H1 (cell line): ENCODE results near the gene ACOD1. TPM values are rescaled to one million over a fixed set of nuclear protein-coding genes. Genes with fewer than 3 reads are reported as not detected.
A peak's percentile ranks its signal among the peaks of the same experiment; 100 is the strongest.

Source experiments
- CTCF ChIA-PET: fragments of 300-600 bp; sonication (Branson Sonifier 250); formaldehyde crosslinking; loops from one replicate; lab custom pipeline; 2021; ENCODE audit not compliant: partially characterized antibody; lab: Charles Lee
- POLR2A ChIA-PET: fragments of 300-600 bp; sonication (Branson Sonifier 250); formaldehyde crosslinking; loops from one replicate; lab custom pipeline; 2021; ENCODE audit warnings: inconsistent platforms; ENCODE audit not compliant: partially characterized antibody; lab: Charles Lee
- DNase-seq, 2 experiments: peaks; one replicate each; pipeline versions ENCODE4 v3.0.0 to v3.0.0-alpha.2; 2010 to 2022; ENCODE audit warnings: low spot score in 2 of 2, low read depth in 1 of 2, mixed read lengths in 1 of 2
- FAIRE-seq: peaks from 2 replicates; lab custom pipeline; 2011; peaks lifted over from hg19 to GRCh38; lab: Jason Lieb, UNC
- H2AFZ ChIP-seq: 2 replicates; pipeline ENCODE4 v1.8.1; 2012; ENCODE audit warnings: low read length, inconsistent platforms
- H2AK5ac ChIP-seq: 2 replicates; pipeline ENCODE4 v1.6.1; 2013; ENCODE audit warnings: low read depth, low read length
- H2BK120ac ChIP-seq: replicated peaks from 2 replicates; pipeline ENCODE3; 2013; ENCODE audit warnings: low read depth, low read length, inconsistent platforms
- H2BK12ac ChIP-seq: 2 replicates; pipeline ENCODE4 v1.6.1; 2013; ENCODE audit warnings: low read depth, low read length
- H2BK15ac ChIP-seq: 2 replicates; pipeline ENCODE4 v1.6.1; 2013; ENCODE audit warnings: low read length
- H2BK20ac ChIP-seq: 2 replicates; pipeline ENCODE4 v1.6.1; 2013; ENCODE audit warnings: low read length
- H2BK5ac ChIP-seq: 2 replicates; pipeline ENCODE4 v1.6.1; 2013; ENCODE audit warnings: low read depth, low read length
- H3K14ac ChIP-seq: 2 replicates; pipeline ENCODE4 v1.6.1; 2013; ENCODE audit warnings: inconsistent platforms; ENCODE audit not compliant: insufficient read length
- H3K18ac ChIP-seq: 2 replicates; pipeline ENCODE4 v1.6.1; 2013; ENCODE audit warnings: low read length; ENCODE audit errors: extremely low read depth
- H3K23ac ChIP-seq: 2 replicates; pipeline ENCODE4 v1.6.1; 2013; ENCODE audit warnings: inconsistent platforms; ENCODE audit not compliant: insufficient read length
- H3K23me2 ChIP-seq: 2 replicates; pipeline ENCODE4 v1.6.1; 2013; ENCODE audit warnings: low read depth, low read length
- H3K27ac ChIP-seq: 2 replicates; pipeline ENCODE4 v1.6.1; 2011; ENCODE audit warnings: low read depth, low read length, inconsistent platforms
- H3K27me3 ChIP-seq, 4 experiments: replicated peaks in 1 of 4; 1 replicate in 1 of 4; 2 replicates in 3 of 4; pipeline versions ENCODE4 v1.6.1 to v1.8.1; 2011 to 2013; ENCODE audit warnings: low read length in 3 of 4, mild to moderate bottlenecking in 3 of 4, inconsistent platforms in 2 of 4, mixed read lengths in 2 of 4, moderate library complexity in 1 of 4; ENCODE audit not compliant: control insufficient read depth in 3 of 4, insufficient read depth in 3 of 4; ENCODE audit errors: extremely low read depth in 1 of 4
- H3K36me3 ChIP-seq, 4 experiments: 2 replicates each; pipeline versions ENCODE4 v1.6.1 to v1.8.1; 2011 to 2013; ENCODE audit warnings: mild to moderate bottlenecking in 4 of 4, low read length in 3 of 4, moderate library complexity in 2 of 4, control low read depth in 1 of 4, inconsistent platforms in 1 of 4; ENCODE audit not compliant: insufficient read depth in 4 of 4, control insufficient read depth in 2 of 4
- H3K4ac ChIP-seq: replicated peaks from 2 replicates; pipeline ENCODE3; 2013; ENCODE audit warnings: low read length, low read depth, mixed read lengths, inconsistent platforms; ENCODE audit not compliant: insufficient read length
- H3K4me1 ChIP-seq, 4 experiments: replicated peaks in 1 of 4; 1 replicate in 1 of 4; 2 replicates in 3 of 4; pipeline versions ENCODE4 v1.6.1 to v1.8.1; 2011 to 2013; ENCODE audit warnings: low read length in 3 of 4, inconsistent platforms in 2 of 4, mixed read lengths in 1 of 4; ENCODE audit not compliant: insufficient read depth in 4 of 4, control insufficient read depth in 3 of 4
- H3K4me2 ChIP-seq, 2 experiments: 2 replicates each; pipeline versions ENCODE4 v1.6.1 to v1.8.1; 2011 to 2013; ENCODE audit warnings: low read depth in 2 of 2, low read length in 2 of 2, control low read depth in 1 of 2, inconsistent platforms in 1 of 2, mild to moderate bottlenecking in 1 of 2; ENCODE audit not compliant: insufficient read depth in 1 of 2
- H3K4me3 ChIP-seq, 4 experiments: fragments of 200-600, 300-600 bp in 1 of 4; sonication (generic), shearing (Covaris generic), sonication (Bioruptor Twin) in 1 of 4; 2 replicates each; pipeline versions ENCODE4 v1.5.1 to v1.8.1; 2011 to 2016; ENCODE audit warnings: low read length in 4 of 4, low read depth in 3 of 4, control low read depth in 2 of 4, inconsistent platforms in 2 of 4, mild to moderate bottlenecking in 2 of 4, mixed read lengths in 1 of 4, moderate library complexity in 1 of 4; ENCODE audit not compliant: insufficient read depth in 2 of 4; ENCODE audit errors: extremely low read depth in 1 of 4
- H3K56ac ChIP-seq: replicated peaks from 2 replicates; pipeline ENCODE3; 2013; ENCODE audit warnings: low read depth, mild to moderate bottlenecking, mixed read lengths, low read length, inconsistent platforms; ENCODE audit not compliant: insufficient read length
- H3K79me1 ChIP-seq: 2 replicates; pipeline ENCODE4 v1.6.1; 2013; ENCODE audit warnings: low read depth, low read length, control low read depth
- H3K79me2 ChIP-seq, 2 experiments: 2 replicates each; pipeline versions ENCODE4 v1.6.1 to v1.8.1; 2012 to 2013; ENCODE audit warnings: low read length in 2 of 2, mild to moderate bottlenecking in 2 of 2, inconsistent platforms in 1 of 2; ENCODE audit not compliant: insufficient read depth in 2 of 2, control insufficient read depth in 1 of 2
- H3K9ac ChIP-seq, 4 experiments: replicated peaks in 1 of 4; 1 replicate in 1 of 4; 2 replicates in 3 of 4; pipeline versions ENCODE4 v1.6.1 to v1.8.1; 2011 to 2013; ENCODE audit warnings: low read depth in 3 of 4, low read length in 3 of 4, control low read depth in 2 of 4, mild to moderate bottlenecking in 2 of 4, moderate library complexity in 2 of 4, inconsistent platforms in 1 of 4; ENCODE audit errors: extremely low read depth in 1 of 4
- H3K9me3 ChIP-seq, 2 experiments: 2 replicates each; pipeline versions ENCODE4 v1.6.1 to v1.8.1; 2012 to 2013; ENCODE audit warnings: mild to moderate bottlenecking in 2 of 2, moderate library complexity in 2 of 2, control low read depth in 1 of 2, inconsistent platforms in 1 of 2, low read depth in 1 of 2, low read length in 1 of 2, mixed read lengths in 1 of 2; ENCODE audit not compliant: insufficient read depth in 2 of 2
- H4K20me1 ChIP-seq, 2 experiments: replicated peaks in 1 of 2; 2 replicates each; pipeline versions ENCODE3 to v1.8.1; 2011 to 2013; ENCODE audit warnings: inconsistent platforms in 2 of 2, low read length in 2 of 2, mild to moderate bottlenecking in 1 of 2; ENCODE audit not compliant: insufficient read depth in 2 of 2, control insufficient read depth in 1 of 2
- H4K5ac ChIP-seq: 2 replicates; pipeline ENCODE4 v1.6.1; 2013; ENCODE audit warnings: low read length, low read depth, mixed read lengths, inconsistent platforms; ENCODE audit not compliant: insufficient read length
- H4K8ac ChIP-seq: 2 replicates; pipeline ENCODE4 v1.8.0; 2013; ENCODE audit warnings: mild to moderate bottlenecking, moderate library complexity, low read length, inconsistent platforms; ENCODE audit not compliant: insufficient read depth; ENCODE audit errors: extremely low read depth
- H4K91ac ChIP-seq: replicated peaks from 2 replicates; pipeline ENCODE3; 2013; ENCODE audit warnings: low read length, mixed read lengths, inconsistent platforms; ENCODE audit not compliant: insufficient read length
- BCL11A ChIP-seq, 2 experiments: IDR thresholded peaks; one replicate each; pipeline ENCODE4 v1.6.1; 2011; ENCODE audit warnings: low read depth in 2 of 2, low read length in 2 of 2, mild to moderate bottlenecking in 2 of 2
- MAX ChIP-seq: IDR thresholded peaks from 2 replicates; pipeline ENCODE4 v1.6.1; 2012; ENCODE audit warnings: inconsistent platforms
- WGBS, 2 experiments: shearing (Covaris generic) in 1 of 2; methylation state at CpG; one replicate each; pipeline versions ENCODE4 v1.1.6 to v1.1.7; 2013 to 2015; ENCODE audit warnings: low lambda C conversion rate in 2 of 2, mixed read lengths in 2 of 2, inconsistent platforms in 1 of 2, low coverage in 1 of 2, missing lambda C conversion rate in 1 of 2; ENCODE audit not compliant: insufficient replicate concordance in 2 of 2, insufficient coverage in 1 of 2, insufficient read length in 1 of 2; ENCODE audit errors: extremely low coverage in 1 of 2, missing lambda C conversion rate in 1 of 2; 5-methylcytosine and 5-hydroxymethylcytosine counted together
- polyA plus RNA-seq, 7 experiments: library from polyadenylated mRNA; depleted of rRNA in 3 of 7; stranded (reverse) in 5 of 7; unstranded in 2 of 7; fragments of >200 nt in 5 of 7; fragments of 200-250 nt in 2 of 7; gene quantifications; 1 replicate in 5 of 7; 2 replicates in 1 of 7; 4 replicates in 1 of 7; pipeline versions ENCODE4 v1.2.1 to v1.2.3, GENCODE V29; 2011 to 2013; ENCODE audit warnings: missing spikeins in 2 of 7, mixed read lengths in 2 of 7
- total RNA-seq: library from RNA; stranded (reverse); fragmentation: NEBNext Ultra II Directional; extraction: Animal tissue kit (Norgen Biotek cat#: 25700); gene quantifications from 2 replicates; pipeline ENCODE4 v1.2.1, GENCODE V29; 2021

The ACOD1 gene
- total and polyA plus RNA-seq, 2 of the 8 experiments (the other 6 are each of a cell fraction or from before 2014, with no cell fraction given), result not detected

DNA sequence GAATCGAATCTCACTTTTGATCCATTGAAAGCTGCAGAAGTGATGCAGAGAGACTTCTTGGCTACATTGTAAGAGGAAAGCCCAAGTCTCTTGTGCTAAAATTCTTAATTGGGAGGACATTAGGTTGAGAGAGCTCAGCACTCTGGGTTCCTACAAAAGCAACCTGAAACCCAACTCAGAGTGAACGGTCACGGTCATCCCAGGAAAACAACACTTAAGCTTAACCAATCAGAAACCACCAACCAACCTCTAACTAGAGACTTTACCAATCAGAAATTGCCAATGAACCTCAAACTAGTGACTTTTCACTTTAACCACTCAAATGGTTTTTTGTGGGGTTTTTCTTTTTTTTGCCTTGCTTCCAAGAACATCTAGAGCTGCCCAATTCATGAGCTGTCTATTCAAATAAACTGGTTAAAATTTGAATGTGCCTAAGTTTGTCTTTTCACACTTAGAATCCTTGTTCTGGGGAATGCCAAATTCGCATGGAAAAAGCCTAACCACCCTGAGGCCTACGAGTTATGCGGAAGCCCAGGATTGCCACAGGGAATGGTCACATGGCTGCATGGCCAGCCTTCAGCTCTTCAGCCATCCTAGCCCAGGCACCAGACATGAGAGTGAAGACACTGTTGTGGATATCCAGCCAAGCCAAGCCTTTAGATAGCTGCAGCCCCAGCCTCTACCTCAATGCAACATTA is 25.8 kb downstream of the ACOD1 start:
- no peaks in the 10 kb centered on the region for H3K9me3 ChIP-seq
- H4K20me1 ChIP-seq, result no peaks in the 10 kb centered on the region
- ChIA-PET CTCF (interaction anchor here (0.8 to 2.7 kb wide), 6 partner anchors 11 to 72 kb away, joined by 3 to 7 read pairs (median 4); no protein-coding TSS in a partner anchor), POLR2A (no interaction called here)
- no peak overlapping the region for H4K91ac ChIP-seq
- H3K14ac ChIP-seq, result no peak overlapping the region
- FAIRE-seq, result no peak
- H3K56ac ChIP-seq, result no peak overlapping the region
- no peak overlapping the region for H3K23ac ChIP-seq
- H2BK15ac ChIP-seq, result no peak overlapping the region
- no peak for DNase-seq
- no peak overlapping the region; the same call in 1 of the 2 replicates for H2BK12ac ChIP-seq
- no peak overlapping the region for H3K27ac ChIP-seq
- no peak overlapping the region for H2BK20ac ChIP-seq
- no peak overlapping the region for H3K4me2 ChIP-seq
- TF ChIP-seq BCL11A (IDR thresholded peaks at IDR 0.05; ENCODE audit: low read depth in 2 of 2, low read length in 2 of 2) (no peak), MAX (0 out of 2 replicates have a peak, but pooled peaks have one; percentile 19)
- H2AFZ ChIP-seq, result peak overlapping the region; percentile 68
- no peak overlapping the region for H2AK5ac ChIP-seq
- H3K18ac ChIP-seq, result no peak overlapping the region
- H3K4me3 ChIP-seq, result no peak overlapping the region
- 0 out of 7 replicates have a peak, but pooled peaks cover 0 to 2% (median 0%) of the 10 kb centered on the region in 4 experiments for H3K4me1 ChIP-seq
- no peak overlapping the region for H3K4ac ChIP-seq
- H3K79me2 ChIP-seq, result no peaks in the 10 kb centered on the region
- H3K23me2 ChIP-seq, result no peaks in the 10 kb centered on the region
- no peak overlapping the region for H3K9ac ChIP-seq
- H3K79me1 ChIP-seq, result no peaks in the 10 kb centered on the region
- no peak overlapping the region for H2BK5ac ChIP-seq
- no peak overlapping the region for H2BK120ac ChIP-seq
- no peaks in the 10 kb centered on the region for H3K27me3 ChIP-seq
- no peaks in the 10 kb centered on the region; a peak in 1 of 8 replicates for H3K36me3 ChIP-seq
- WGBS, 2 experiments, result 79% methylated on average over 6 of the region's 6 CpGs; no CpG with 5 or more reads in 1 of the 2 experiments
- H4K5ac ChIP-seq, result no peak overlapping the region
- H4K8ac ChIP-seq, result no peak overlapping the region
